CD4-positive, alpha-beta T cell treated with Interleukin-1 beta for 1 hour (primary cell): Measurements from ENCODE around the gene NDUFA7.
A peak's percentile ranks its signal among the peaks of the same experiment; 100 is the strongest.
"Not testable (repeated sequence)": the region's sequence is repeated elsewhere in the genome, so short reads cannot be mapped to it uniquely, and the experiment has no call there.

ENCODE experiments used
- DNase-seq, 2 donors: peaks; one replicate each; pipeline ENCODE4 v3.0.0-alpha.2; 2020 to 2022

The NDUFA7 gene

DNA sequence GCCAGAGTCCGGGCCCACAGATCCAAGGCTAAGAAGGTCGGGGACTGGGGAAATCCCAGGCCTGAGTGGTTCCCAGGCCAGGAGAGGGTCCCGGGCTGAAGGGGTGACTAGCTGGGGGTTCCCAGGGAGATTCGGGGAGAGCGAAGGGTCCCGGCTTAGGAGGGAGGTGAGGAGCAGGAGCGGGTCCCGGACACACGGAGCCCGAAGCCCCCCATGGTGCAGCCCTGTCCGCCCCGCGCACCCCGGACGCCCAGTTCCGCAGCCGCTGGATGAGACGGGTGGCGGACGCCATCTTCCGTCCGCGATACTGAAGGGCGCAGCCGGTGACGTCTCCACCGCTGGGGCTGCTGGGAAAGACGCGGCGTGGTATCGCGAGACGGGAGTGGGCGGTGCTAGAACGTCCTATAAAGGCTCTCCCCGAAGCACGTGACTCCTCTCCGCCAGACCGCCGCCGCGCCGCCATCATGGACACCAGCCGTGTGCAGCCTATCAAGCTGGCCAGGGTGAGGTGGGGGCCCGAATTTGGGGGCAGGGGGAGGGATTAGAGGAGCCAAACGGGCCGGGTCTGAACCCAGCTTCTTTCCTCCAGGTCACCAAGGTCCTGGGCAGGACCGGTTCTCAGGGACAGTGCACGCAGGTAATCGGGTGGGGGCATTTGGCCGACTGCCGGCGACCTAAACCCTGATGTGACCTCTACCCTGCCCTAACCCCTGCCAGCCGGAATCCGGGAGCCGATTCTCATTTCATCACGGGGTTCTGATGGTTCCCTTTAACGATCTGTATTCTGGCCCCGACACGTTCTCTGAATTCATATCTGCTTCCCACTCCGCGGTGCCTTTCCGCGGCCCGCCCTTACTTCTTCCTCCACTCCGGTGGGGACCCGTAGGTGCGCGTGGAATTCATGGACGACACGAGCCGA is at the start of gene NDUFA7, which contains the start of gene RPS28:
Gene NDUFA7 (minus strand): TSS at position 309 of the 919 bp plus-strand sequence. CDS start 17 bp downstream, at position 292.
Gene RPS28 (plus strand): TSS at position 430 of the 919 bp plus-strand sequence. CDS start 35 bp downstream, at position 465.
- peak; percentile 97 for DNase-seq

GRCh38 chr19:8370176-8371010 is 49.2 kb upstream of the NDUFA7 start:
- DNase-seq: no peak

- no peak for DNase-seq
These were observed 46.3 kb upstream of the NDUFA7 start for GRCh38 chr19:8367327-8368001.

- DNase-seq: no peak
These were observed 45.8 kb upstream of the NDUFA7 start for GRCh38 chr19:8366961-8367326.

DNA sequence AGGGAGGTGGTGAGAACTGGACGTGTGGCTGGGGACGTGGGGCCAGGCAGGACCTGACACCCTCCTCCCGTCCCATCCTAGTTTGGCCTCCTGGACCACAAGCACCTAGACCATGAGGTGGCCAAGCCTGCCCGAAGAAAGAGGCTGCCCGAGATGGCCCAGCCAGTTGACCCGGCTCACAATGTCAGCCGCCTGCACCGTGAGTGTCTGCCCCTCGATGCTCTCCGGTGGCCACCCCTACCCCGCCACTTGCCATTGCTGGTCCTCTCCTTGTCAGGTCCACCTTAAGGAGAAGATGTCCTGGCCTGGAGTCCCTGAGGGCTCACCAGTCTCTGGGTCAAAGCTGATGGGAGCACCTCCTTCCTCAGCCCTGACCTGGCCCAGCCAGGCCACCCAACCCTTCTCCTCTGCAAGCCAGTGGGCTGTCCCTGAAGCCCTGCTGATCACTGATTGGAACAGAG is 45.0 kb upstream of the NDUFA7 start:
- no peak for DNase-seq

DNA sequence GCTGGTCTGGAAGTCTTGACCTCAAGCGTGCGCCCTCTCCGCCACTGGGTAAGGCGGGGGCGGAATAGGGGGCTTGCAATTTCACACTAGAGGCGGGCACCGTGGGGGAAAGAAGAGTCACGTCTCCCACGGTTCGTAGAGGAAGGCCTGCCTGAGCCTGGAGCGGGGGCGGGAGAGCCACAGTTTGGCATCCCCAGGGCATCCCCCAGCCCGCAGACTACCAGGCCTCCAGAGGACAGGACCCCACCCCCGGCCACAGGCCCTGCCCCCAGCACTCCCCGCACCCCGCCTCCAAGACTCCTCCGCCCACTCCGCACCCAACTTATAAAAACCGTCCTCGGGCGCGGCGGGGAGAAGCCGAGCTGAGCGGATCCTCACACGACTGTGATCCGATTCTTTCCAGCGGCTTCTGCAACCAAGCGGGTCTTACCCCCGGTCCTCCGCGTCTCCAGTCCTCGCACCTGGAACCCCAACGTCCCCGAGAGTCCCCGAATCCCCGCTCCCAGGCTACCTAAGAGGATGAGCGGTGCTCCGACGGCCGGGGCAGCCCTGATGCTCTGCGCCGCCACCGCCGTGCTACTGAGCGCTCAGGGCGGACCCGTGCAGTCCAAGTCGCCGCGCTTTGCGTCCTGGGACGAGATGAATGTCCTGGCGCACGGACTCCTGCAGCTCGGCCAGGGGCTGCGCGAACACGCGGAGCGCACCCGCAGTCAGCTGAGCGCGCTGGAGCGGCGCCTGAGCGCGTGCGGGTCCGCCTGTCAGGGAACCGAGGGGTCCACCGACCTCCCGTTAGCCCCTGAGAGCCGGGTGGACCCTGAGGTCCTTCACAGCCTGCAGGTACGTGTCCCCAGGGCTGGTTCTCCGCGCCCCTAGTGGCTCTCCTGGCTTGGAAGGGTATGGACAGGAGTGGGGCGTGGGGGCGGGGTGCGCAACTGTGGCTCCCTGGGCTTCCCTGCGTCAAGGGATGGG is 42.9 kb upstream of the NDUFA7 start, which contains the start of gene ANGPTL4:
Gene ANGPTL4 (plus strand): TSS at position 353 of the 969 bp plus-strand sequence. CDS start 167 bp downstream, at position 520.
- DNase-seq: peak; percentile 32 to 49

GRCh38 chr19:8361921-8362793 is 41.0 kb upstream of the NDUFA7 start:
- DNase-seq: peak in 1 of 2 donors; percentile 16

- no peak for DNase-seq
These were observed 39.0 kb upstream of the NDUFA7 start for GRCh38 chr19:8360196-8360595.

- no peak for DNase-seq
These were observed 37.8 kb upstream of the NDUFA7 start for GRCh38 chr19:8358948-8359347.

GRCh38 chr19:8357007-8357521 is 35.9 kb upstream of the NDUFA7 start:
- DNase-seq: no peak

DNA sequence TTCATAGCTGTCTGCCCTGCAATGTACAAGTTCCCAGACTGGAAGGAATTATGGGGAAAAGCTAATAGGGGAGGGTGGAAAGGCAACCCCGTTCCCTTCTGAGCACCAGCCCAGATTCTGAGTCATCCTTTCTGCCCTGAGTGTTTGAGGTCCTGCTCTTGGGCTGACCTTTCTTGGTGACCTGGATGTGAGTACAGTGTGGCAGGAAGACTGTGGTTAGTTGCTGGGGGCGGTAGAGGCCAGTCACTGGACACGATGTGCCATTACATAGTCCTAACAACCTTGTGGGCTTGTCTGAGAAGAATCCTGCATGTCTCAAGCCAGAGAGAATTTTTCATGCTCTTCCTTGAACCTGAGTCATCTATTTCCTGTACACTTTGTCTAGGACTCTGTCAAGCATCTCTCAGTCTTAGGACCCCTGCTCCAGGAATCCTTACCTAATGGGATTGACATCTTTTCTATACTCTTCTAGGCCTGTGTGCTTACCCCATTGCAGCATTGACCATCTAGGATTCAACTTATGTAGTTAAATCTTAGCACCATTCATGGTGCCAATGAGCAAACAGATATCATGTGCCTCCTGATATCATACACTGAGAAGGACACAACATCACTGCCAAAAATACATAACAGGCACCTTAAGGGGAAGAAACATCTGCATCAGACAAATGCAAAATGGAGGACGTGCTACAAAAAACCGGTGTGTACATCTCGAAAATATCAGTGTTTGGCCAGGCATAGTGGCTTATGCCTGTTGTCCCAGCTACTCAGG is 34.6 kb upstream of the NDUFA7 start:
- peak in 1 of 2 donors; percentile 9 for DNase-seq

DNA sequence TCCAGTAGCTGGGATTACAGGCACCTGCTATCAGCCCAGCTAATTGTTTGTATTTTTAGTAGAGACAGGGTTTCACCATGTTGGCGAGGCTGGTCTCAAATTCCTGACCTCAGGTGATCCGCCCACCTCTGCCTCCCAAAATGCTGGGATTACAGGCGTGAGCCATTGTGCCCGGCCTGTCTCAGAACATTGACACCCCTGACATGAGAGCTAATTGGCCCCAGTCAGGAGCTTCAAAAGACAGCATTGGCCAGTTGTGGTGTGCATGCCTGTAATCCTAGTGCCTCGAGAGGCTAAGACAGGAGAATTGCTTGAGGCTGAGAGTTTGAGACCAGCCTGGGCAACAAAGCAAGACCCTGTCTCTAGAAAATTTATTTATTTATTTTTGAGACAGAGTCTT is 31.7 kb upstream of the NDUFA7 start:
- not testable (repeated sequence) for DNase-seq

DNA sequence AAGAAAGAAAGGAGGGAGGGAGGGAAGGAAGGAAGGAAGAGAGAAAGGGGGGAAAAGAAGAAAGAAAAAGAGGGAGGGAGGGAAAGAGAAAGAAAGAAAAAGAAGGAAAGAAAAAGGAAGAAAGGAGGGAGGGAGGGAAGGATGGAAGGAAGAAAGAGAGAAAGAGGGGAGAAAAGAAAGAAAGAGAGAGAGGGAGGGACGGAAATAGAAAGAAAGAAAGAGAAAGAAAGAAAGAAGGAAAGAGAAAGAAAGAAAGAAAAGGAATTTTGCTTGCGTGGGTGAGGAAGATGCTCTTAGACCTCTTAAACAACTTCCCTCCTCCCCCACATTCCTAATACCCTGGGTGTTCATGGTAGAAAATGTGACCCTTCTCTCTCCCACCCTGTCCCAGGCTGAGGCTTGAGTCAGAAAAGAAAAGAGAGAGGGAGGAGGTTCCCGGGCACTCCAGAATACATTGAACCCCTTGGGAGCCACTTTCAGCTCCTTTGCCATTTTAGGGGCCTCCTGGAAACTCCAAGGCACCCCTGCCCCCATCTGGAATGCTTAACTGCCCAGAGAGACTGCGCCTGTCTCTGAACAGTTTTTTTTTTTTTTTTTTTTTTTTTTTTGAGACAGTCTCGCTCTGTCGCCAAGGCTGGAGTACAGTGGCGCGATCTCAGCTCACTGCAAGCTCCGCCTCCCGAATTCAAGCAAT is 31.1 kb upstream of the NDUFA7 start:
- no peak for DNase-seq

- not testable (repeated sequence) for DNase-seq
These were observed 28.6 kb upstream of the NDUFA7 start for GRCh38 chr19:8349629-8350372.

DNA sequence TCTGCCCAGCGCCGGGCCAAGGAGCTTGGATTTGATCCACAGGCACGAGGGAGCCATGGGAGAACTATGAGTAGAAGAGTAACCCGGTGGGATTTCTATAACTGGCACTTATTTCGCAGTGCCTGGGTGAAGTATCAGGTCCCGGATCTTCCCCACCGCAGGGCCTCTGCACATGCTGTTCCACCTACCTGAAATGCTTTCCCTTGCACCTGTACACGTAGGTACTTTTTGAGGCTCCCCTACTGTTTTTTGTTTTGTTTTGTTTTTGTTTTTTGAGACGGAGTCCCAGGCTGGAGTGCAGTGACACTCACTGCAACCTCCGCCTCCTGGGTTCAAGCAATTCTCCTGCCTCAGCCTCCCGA is 22.3 kb upstream of the NDUFA7 start:
- no peak for DNase-seq

DNA sequence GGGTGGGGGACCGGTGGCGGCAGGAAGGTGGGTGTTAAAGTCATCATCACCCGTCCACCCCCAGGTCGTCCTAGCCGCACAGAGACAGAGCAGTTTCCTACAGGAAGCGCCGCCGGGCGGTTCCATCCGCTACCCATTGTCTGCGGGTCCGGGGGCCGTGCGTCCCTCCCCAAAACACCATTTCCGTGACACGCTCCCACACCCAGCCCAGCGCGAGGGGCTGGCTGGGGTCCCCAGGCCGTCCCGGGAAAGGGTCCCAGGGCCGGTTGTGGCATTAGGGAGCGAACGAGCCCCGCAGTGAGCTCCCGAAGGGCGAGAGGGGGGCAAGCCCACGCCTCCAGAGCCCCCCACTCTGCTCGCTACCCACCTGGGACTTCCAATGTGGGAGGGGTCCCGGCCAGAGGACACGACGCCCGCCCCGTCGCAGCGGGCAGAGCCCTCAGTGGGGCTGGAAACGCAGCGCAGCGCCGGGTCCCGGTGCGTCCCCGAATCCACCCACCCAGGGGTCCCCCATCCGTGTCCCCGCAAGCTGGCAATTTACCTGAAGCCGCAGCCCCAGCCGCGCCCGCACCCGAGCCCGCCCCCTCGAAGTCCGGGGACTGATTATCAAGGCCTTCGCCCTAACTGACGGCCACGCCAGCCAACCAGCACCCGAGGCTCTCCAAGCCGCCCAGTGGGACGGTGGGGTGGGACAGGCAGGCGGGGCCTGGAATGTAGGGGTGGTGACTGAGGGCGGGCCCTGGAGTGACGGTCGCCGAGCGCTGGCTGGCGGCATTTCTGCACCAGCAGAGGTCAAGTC is 21.7 kb upstream of the NDUFA7 start, which contains the start of gene KANK3:
Gene KANK3 (minus strand): TSS at position 579 of the 799 bp plus-strand sequence. CDS start 5,434 bp downstream, outside the sequence.
- peak; percentile 93 to 94 for DNase-seq

- no peak for DNase-seq
These were observed 21.1 kb upstream of the NDUFA7 start for GRCh38 chr19:8342316-8342683.
